HEK293 (cell line): ENCODE data around the gene PTPRA.

Source experiments
- CTCF ChIA-PET: fragments of 350-600 bp; formaldehyde crosslinking; extraction: SDS; loops from one replicate; lab custom pipeline; 2021; ENCODE audit warnings: antibody characterized with exemption; lab: Yijun Ruan, JAX
- POLR2A ChIA-PET: fragments of 300-600 bp; formaldehyde crosslinking; extraction: SDS; loops from one replicate; lab custom pipeline; 2020; ENCODE audit warnings: antibody characterized with exemption, inconsistent platforms; lab: Yijun Ruan, JAX
- H3K27ac ChIP-seq: fragments of 200-500 bp; sonication (Bioruptor generic); 2 replicates; pipeline ENCODE4 v1.5.1; 2014; ENCODE audit warnings: low read depth, low read length, control low read depth, inconsistent platforms; ENCODE audit errors: extremely low read depth
- H3K36me3 ChIP-seq, 2 experiments: fragments of 200-500 bp in 1 of 2; sonication (Bioruptor generic) in 1 of 2; 1 replicate in 1 of 2; 2 replicates in 1 of 2; pipeline ENCODE4 v1.5.1; 2014 to 2017; ENCODE audit warnings: inconsistent platforms in 2 of 2, low read length in 2 of 2; ENCODE audit not compliant: control insufficient read depth in 2 of 2, insufficient read depth in 1 of 2
- H3K4me1 ChIP-seq: fragments of 200-500 bp; sonication (Bioruptor generic); 2 replicates; pipeline ENCODE4 v1.5.1; 2014; ENCODE audit warnings: mild to moderate bottlenecking, low read length, inconsistent platforms; ENCODE audit not compliant: control insufficient read depth, insufficient read depth
- H3K4me3 ChIP-seq: 2 replicates; pipeline ENCODE4 v1.5.1; 2011; ENCODE audit warnings: low read depth, mild to moderate bottlenecking, control low read depth, low read length, moderate library complexity
- H3K9me3 ChIP-seq: fragments of 200-500 bp; sonication (Bioruptor generic); 2 replicates; pipeline ENCODE4 v1.5.1; 2014; ENCODE audit warnings: low read depth, low read length, inconsistent platforms; ENCODE audit not compliant: control insufficient read depth, insufficient read depth
- FEZF1 ChIP-seq: fragments of 450-650 bp; formaldehyde crosslinking; IDR thresholded peaks from 2 replicates; pipeline ENCODE4 v1.5.1; 2016; ENCODE audit warnings: missing biosample characterization, missing genetic modification characterization
- HOXD13 ChIP-seq: sonication (generic); formaldehyde crosslinking; IDR thresholded peaks from 2 replicates; pipeline ENCODE4 v1.8.0; 2022; ENCODE audit warnings: missing genetic modification reagents, borderline replicate concordance
- IKZF3 ChIP-seq: fragments of 450-650 bp; IDR thresholded peaks from 2 replicates; pipeline ENCODE4 v1.5.0; 2018; ENCODE audit warnings: missing biosample characterization, mild to moderate bottlenecking, missing genetic modification characterization, moderate library complexity
- MEIS1 ChIP-seq: sonication (generic); formaldehyde crosslinking; IDR thresholded peaks from 2 replicates; pipeline ENCODE4 v1.8.1; 2022; ENCODE audit warnings: missing genetic modification reagents, mild to moderate bottlenecking, borderline replicate concordance
- OSR2 ChIP-seq: fragments of 450-650 bp; formaldehyde crosslinking; IDR thresholded peaks from 2 replicates; pipeline ENCODE4 v1.5.1; 2016; ENCODE audit warnings: missing biosample characterization, missing genetic modification characterization
- REST ChIP-seq: fragments of 450-650 bp; formaldehyde crosslinking; IDR thresholded peaks from 2 replicates; pipeline ENCODE4 v1.5.1; 2016; ENCODE audit warnings: missing biosample characterization, missing genetic modification characterization
- ZBTB44 ChIP-seq: fragments of 450-650 bp; IDR thresholded peaks from 2 replicates; pipeline ENCODE4 v1.5.1; 2018; ENCODE audit warnings: missing biosample characterization, mild to moderate bottlenecking, missing genetic modification characterization
- ZNF146 ChIP-seq: fragments of 450-650 bp; formaldehyde crosslinking; IDR thresholded peaks from 2 replicates; pipeline ENCODE4 v1.5.1; 2016; ENCODE audit warnings: missing biosample characterization, missing genetic modification characterization
- ZNF155 ChIP-seq: fragments of 450-650 bp; formaldehyde crosslinking; IDR thresholded peaks from 2 replicates; pipeline ENCODE4 v1.5.1; 2016; ENCODE audit warnings: missing biosample characterization, missing genetic modification characterization
- ZNF23 ChIP-seq: fragments of 450-650 bp; formaldehyde crosslinking; IDR thresholded peaks from 2 replicates; pipeline ENCODE4 v1.5.1; 2016; ENCODE audit warnings: missing biosample characterization, missing genetic modification characterization, borderline replicate concordance
- ZNF248 ChIP-seq: fragments of 450-650 bp; formaldehyde crosslinking; IDR thresholded peaks from 2 replicates; pipeline ENCODE4 v1.5.1; 2017; ENCODE audit warnings: missing biosample characterization, missing genetic modification characterization
- ZNF266 ChIP-seq: fragments of 450-650 bp; formaldehyde crosslinking; IDR thresholded peaks from 2 replicates; pipeline ENCODE4 v1.5.1; 2016; ENCODE audit warnings: missing biosample characterization, missing genetic modification characterization, low read depth
- ZNF354C ChIP-seq: fragments of 450-650 bp; formaldehyde crosslinking; IDR thresholded peaks from 2 replicates; pipeline ENCODE4 v1.5.1; 2016; ENCODE audit warnings: missing biosample characterization, missing genetic modification characterization, low read depth, borderline replicate concordance
- ZNF404 ChIP-seq: fragments of 450-650 bp; formaldehyde crosslinking; IDR thresholded peaks from 2 replicates; pipeline ENCODE4 v1.5.1; 2017; ENCODE audit warnings: missing biosample characterization, missing genetic modification characterization
- ZNF473 ChIP-seq: fragments of 450-650 bp; formaldehyde crosslinking; IDR thresholded peaks from 2 replicates; pipeline ENCODE4 v1.5.1; 2017; ENCODE audit warnings: missing biosample characterization, missing genetic modification characterization
- ZNF488 ChIP-seq: fragments of 450-650 bp; formaldehyde crosslinking; IDR thresholded peaks from 2 replicates; pipeline ENCODE4 v1.5.1; 2016; ENCODE audit warnings: missing biosample characterization, missing genetic modification characterization
- ZNF510 ChIP-seq: fragments of 450-650 bp; formaldehyde crosslinking; IDR thresholded peaks from 2 replicates; pipeline ENCODE4 v1.5.1; 2018; ENCODE audit warnings: mild to moderate bottlenecking, missing genetic modification characterization, missing biosample characterization; ENCODE audit not compliant: insufficient replicate concordance
- ZNF548 ChIP-seq: fragments of 450-650 bp; formaldehyde crosslinking; IDR thresholded peaks from 2 replicates; pipeline ENCODE4 v1.5.1; 2016; ENCODE audit warnings: missing biosample characterization, missing genetic modification characterization
- ZNF596 ChIP-seq: fragments of 450-650 bp; IDR thresholded peaks from 2 replicates; pipeline ENCODE4 v1.5.0; 2018; ENCODE audit warnings: missing biosample characterization, mild to moderate bottlenecking, missing genetic modification characterization, moderate library complexity
- ZNF747 ChIP-seq: fragments of 450-650 bp; formaldehyde crosslinking; IDR thresholded peaks from 2 replicates; pipeline ENCODE4 v1.5.1; 2016; ENCODE audit warnings: missing biosample characterization, missing genetic modification characterization
- ZNF785 ChIP-seq: fragments of 450-650 bp; formaldehyde crosslinking; IDR thresholded peaks from 2 replicates; pipeline ENCODE4 v1.5.1; 2016; ENCODE audit warnings: missing biosample characterization, missing genetic modification characterization
- ZNF791 ChIP-seq: fragments of 450-650 bp; formaldehyde crosslinking; IDR thresholded peaks from 2 replicates; pipeline ENCODE4 v1.5.1; 2016; ENCODE audit warnings: missing biosample characterization, missing genetic modification characterization
- ZNF792 ChIP-seq: fragments of 450-650 bp; formaldehyde crosslinking; IDR thresholded peaks from 2 replicates; pipeline ENCODE4 v1.5.1; 2016; ENCODE audit warnings: missing biosample characterization, missing genetic modification characterization

PTPRA gene

GRCh38 chr20:3067139-3068014, 194.1 kb downstream of the PTPRA start (continued):
- TF ChIP-seq ZNF266 (no peak), FEZF1 (tag by site-specific recombination) (no peak)
- TF ChIP-seq, all 188 proteins: peak for 0

- TF ChIP-seq IKZF3 (no peak), OSR2 (peak; percentile 33; the same call in 1 of the 2 replicates), ZNF155 (tag by site-specific recombination) (no peak)
- ChIA-PET POLR2A (no interaction called here), CTCF (interaction anchor here (0.7 kb wide), 1 partner anchor 10 kb away, joined by 4 read pairs; no protein-coding TSS in a partner anchor)
- Histone ChIP-seq H3K9me3 (no peaks in the 10 kb centered on the region), H3K4me1 (no peaks in the 10 kb centered on the region), H3K36me3 (no peaks in the 10 kb centered on the region), H3K4me3 (no peak overlapping the region), H3K27ac (no peak overlapping the region)
These were observed 194.8 kb downstream of the PTPRA start for GRCh38 chr20:3068075-3068474.

GRCh38 chr20:3068986-3069900, 196.0 kb downstream of the PTPRA start:
- TF ChIP-seq ZNF473 (no peak), REST (tag by site-specific recombination) (peak; percentile 78)
- Histone ChIP-seq H3K36me3 (no peaks in the 10 kb centered on the region), H3K9me3 (no peaks in the 10 kb centered on the region), H3K27ac (no peak overlapping the region), H3K4me1 (no peaks in the 10 kb centered on the region), H3K4me3 (no peak overlapping the region)
- CTCF ChIA-PET, result interaction anchor here (0.7 to 1.5 kb wide), 4 partner anchors 10 to 118 kb away, joined by 3 to 10 read pairs (median 4); no protein-coding TSS in a partner anchor
- POLR2A ChIA-PET, result interaction anchor here (0.6 kb wide), 1 partner anchor 16 kb away, joined by 3 read pairs; no protein-coding TSS in a partner anchor

GRCh38 chr20:3070725-3071124, 197.4 kb downstream of the PTPRA start:
- POLR2A ChIA-PET, result no interaction called here
- CTCF ChIA-PET, result interaction anchor here (1.1 kb wide), 2 partner anchors 12 to 17 kb away, joined by 3 read pairs; no protein-coding TSS in a partner anchor
- H3K4me1 ChIP-seq, result no peaks in the 10 kb centered on the region

GRCh38 chr20:3071266-3071609, 198.0 kb downstream of the PTPRA start:
- Histone ChIP-seq H3K36me3 (no peaks in the 10 kb centered on the region), H3K4me1 (no peaks in the 10 kb centered on the region), H3K27ac (no peak overlapping the region), H3K4me3 (no peak overlapping the region), H3K9me3 (no peaks in the 10 kb centered on the region)
- ChIA-PET POLR2A (no interaction called here), CTCF (interaction anchor here (1.1 kb wide), 1 partner anchor 18 kb away, joined by 3 read pairs; no protein-coding TSS in a partner anchor)
- TF ChIP-seq ZNF146 (tag by site-specific recombination), result no peak
- TF ChIP-seq ZNF404 (tag by site-specific recombination), result no peak
- no peak for TF ChIP-seq ZNF747 (tag by site-specific recombination)
- TF ChIP-seq ZBTB44 (tag by site-specific recombination), result no peak
- TF ChIP-seq ZNF488 (tag by site-specific recombination), result no peak
- no peak for TF ChIP-seq ZNF791 (tag by site-specific recombination)
- no peak for TF ChIP-seq ZNF23 (tag by site-specific recombination)
- no peak for TF ChIP-seq ZNF248 (tag by site-specific recombination)

More at GRCh38 chr20:3070725-3071124, 197.4 kb downstream of the PTPRA start:
- H3K27ac ChIP-seq, result no peak overlapping the region
- H3K9me3 ChIP-seq, result no peaks in the 10 kb centered on the region
- H3K4me3 ChIP-seq, result no peak overlapping the region
- no peaks in the 10 kb centered on the region for H3K36me3 ChIP-seq
- TF ChIP-seq HOXD13 (no peak), ZNF785 (no peak), MEIS1 (CRISPR knock-in tag) (no peak), ZNF354C (tag by site-specific recombination) (no peak), ZNF510 (tag by site-specific recombination) (no peak), ZNF548 (tag by site-specific recombination) (no peak), ZNF792 (tag by site-specific recombination) (no peak), ZNF596 (tag by site-specific recombination) (no peak)
